Measurements from ENCODE around the gene ABCG5.

ABCG5 gene

GRCh38 chr2:43832457-43832856 is 6.2 kb downstream of the ABCG5 start:
- H3K27ac ChIP-seq = no peak overlapping the region
- DNase-seq = no peak
- H3K27me3 ChIP-seq (ENCODE audit: insufficient read depth, low read depth, severe bottlenecking) = no peaks in the 10 kb centered on the region
- no peaks in the 10 kb centered on the region for H3K9me3 ChIP-seq (ENCODE audit: severe bottlenecking)
- H3K4me3 ChIP-seq (ENCODE audit: low read depth, low read length) = no peak overlapping the region
- no peak for TF ChIP-seq CTCF (IDR thresholded peaks at IDR 0.05; ENCODE audit: low read depth, low read length)
- H3K36me3 ChIP-seq = no peaks in the 10 kb centered on the region

DNA sequence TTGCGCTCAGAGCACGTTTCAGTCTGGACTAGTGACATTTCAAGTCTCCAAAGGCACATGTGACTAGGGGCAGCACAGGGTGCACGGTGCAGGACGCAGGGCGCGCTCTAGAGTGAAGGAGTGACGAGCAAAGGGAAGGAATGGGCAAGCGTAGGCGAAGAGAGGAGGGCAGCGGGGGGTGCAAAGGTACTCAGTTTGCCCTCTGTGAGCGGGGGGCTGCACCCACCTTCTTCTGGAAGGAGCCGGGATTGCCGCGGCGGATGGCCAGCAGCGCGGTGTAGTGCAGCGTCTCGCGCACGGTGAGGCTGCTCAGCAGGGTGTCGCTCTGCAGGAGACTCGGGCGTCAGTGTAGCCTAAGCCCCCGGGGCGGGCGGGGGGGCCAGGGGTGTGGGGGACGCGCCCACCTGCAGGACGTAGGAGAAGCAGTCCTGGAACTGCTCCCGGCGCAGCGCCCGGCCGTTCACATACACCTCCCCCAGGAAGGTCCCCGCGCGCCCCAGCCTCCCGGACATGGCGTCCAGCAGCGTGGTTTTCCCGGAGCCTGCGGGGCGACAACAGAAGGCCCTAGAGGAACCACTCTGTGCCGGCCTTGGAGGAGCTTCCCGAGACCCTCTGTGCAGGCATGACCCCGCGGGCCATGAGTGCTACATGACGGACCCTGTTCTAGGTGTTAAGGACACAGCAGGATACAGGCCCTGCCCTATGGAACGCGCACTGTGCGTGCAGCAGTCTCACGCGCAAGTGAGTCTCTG is 6.9 kb downstream of the ABCG5 start:
- no peaks in the 10 kb centered on the region for H3K36me3 ChIP-seq
- no peaks in the 10 kb centered on the region for H3K27me3 ChIP-seq (ENCODE audit: insufficient read depth, low read depth, severe bottlenecking)
- H3K4me3 ChIP-seq (ENCODE audit: low read depth, low read length) = peak overlapping the region; percentile 41
- no peak overlapping the region for H3K27ac ChIP-seq
- peak; percentile 43 for DNase-seq
- no peak for TF ChIP-seq CTCF (IDR thresholded peaks at IDR 0.05; ENCODE audit: low read depth, low read length)
- H3K9me3 ChIP-seq (ENCODE audit: severe bottlenecking) = no peaks in the 10 kb centered on the region

- DNase-seq = no peak
- H3K4me3 ChIP-seq (ENCODE audit: low read depth, low read length) = no peak overlapping the region
- no peak overlapping the region for H3K27ac ChIP-seq
- H3K27me3 ChIP-seq (ENCODE audit: insufficient read depth, low read depth, severe bottlenecking) = no peaks in the 10 kb centered on the region
- TF ChIP-seq CTCF (IDR thresholded peaks at IDR 0.05; ENCODE audit: low read depth, low read length) = no peak
- no peaks in the 10 kb centered on the region for H3K36me3 ChIP-seq
- H3K9me3 ChIP-seq (ENCODE audit: severe bottlenecking) = no peaks in the 10 kb centered on the region
Observed at GRCh38 chr2:43826305-43827250, 12.1 kb downstream of the ABCG5 start.

GRCh38 chr2:43825841-43826240 is 12.8 kb downstream of the ABCG5 start:
- H3K27me3 ChIP-seq (ENCODE audit: insufficient read depth, low read depth, severe bottlenecking) = no peaks in the 10 kb centered on the region
- no peak overlapping the region for H3K27ac ChIP-seq
- no peaks in the 10 kb centered on the region for H3K36me3 ChIP-seq
- TF ChIP-seq CTCF (IDR thresholded peaks at IDR 0.05; ENCODE audit: low read depth, low read length) = no peak
- no peak for DNase-seq
- H3K9me3 ChIP-seq (ENCODE audit: severe bottlenecking) = peaks cover under 1% of the 10 kb centered on the region
- H3K4me3 ChIP-seq (ENCODE audit: low read depth, low read length) = no peak overlapping the region

DNA sequence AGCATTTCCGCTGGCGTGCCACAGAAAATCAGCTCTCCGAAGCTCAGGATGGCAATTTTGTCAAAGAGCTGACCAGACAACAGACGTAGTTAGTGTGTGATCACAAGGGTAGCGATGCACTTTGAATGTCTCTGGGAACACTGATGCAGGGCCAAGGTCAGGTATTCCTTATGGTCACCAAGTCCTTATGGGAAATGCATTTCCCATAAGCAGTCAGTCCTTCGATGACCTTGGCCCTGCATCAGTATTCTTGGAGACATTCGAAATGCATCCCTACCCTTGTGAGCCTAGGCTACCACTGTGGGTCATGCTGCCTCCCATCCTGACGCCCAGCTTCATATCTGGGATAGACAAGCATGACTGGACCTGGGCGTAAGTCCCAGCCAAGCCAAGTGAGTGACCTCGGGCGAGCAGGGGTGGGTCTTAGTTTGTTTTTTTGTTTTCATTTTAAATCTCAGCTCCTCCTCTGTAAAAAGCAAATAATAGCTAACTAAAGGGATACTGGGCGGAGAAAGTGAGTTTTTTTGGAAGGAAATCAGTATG is 13.6 kb downstream of the ABCG5 start:
- Histone ChIP-seq H3K27me3 (ENCODE audit: insufficient read depth, low read depth, severe bottlenecking) (no peaks in the 10 kb centered on the region), H3K36me3 (no peaks in the 10 kb centered on the region), H3K4me3 (ENCODE audit: low read depth, low read length) (no peak overlapping the region), H3K27ac (no peak overlapping the region), H3K9me3 (ENCODE audit: severe bottlenecking) (peaks cover 4% of the 10 kb centered on the region)
- DNase-seq = no peak
- TF ChIP-seq CTCF (IDR thresholded peaks at IDR 0.05; ENCODE audit: low read depth, low read length) = no peak

All from WERI-Rb-1 (cell line).